AG04450 (cell line): ENCODE data around the gene PPT2. TPM values are rescaled to one million over a fixed set of nuclear protein-coding genes. Genes with fewer than 3 reads are reported as not detected.

Experiments
- CTCF ChIA-PET: fragments of 300-600, 350-600 bp; formaldehyde crosslinking; extraction: SDS; loops from one replicate; lab custom pipeline; 2022; ENCODE audit warnings: antibody characterized with exemption, inconsistent platforms; lab: Charles Lee
- POLR2A ChIA-PET: fragments of 350-600 bp; formaldehyde crosslinking; extraction: SDS; loops from one replicate; lab custom pipeline; 2021; ENCODE audit warnings: antibody characterized with exemption, inconsistent platforms; lab: Yijun Ruan, JAX
- DNase-seq: peaks from one replicate; pipeline ENCODE4 v3.0.0-alpha.2; 2011; ENCODE audit warnings: low read depth, low spot score
- H3K27ac ChIP-seq: one replicate; pipeline ENCODE4 v1.5.1; 2012; ENCODE audit warnings: low read depth, low read length, control low read depth
- H3K27me3 ChIP-seq: one replicate; pipeline ENCODE4 v1.6.0; 2012; ENCODE audit warnings: low read length; ENCODE audit not compliant: control insufficient read depth, insufficient read depth
- H3K4me3 ChIP-seq: 2 replicates; pipeline ENCODE4 v1.5.1; 2011; ENCODE audit warnings: mild to moderate bottlenecking, low read depth, low read length, control low read depth
- H3K9me3 ChIP-seq: 2 replicates; pipeline ENCODE4 v1.5.1; 2012; ENCODE audit warnings: low read length; ENCODE audit not compliant: control insufficient read depth, insufficient read depth
- polyA plus RNA-seq: library from polyadenylated mRNA; depleted of rRNA; stranded (reverse); fragments of >200 nt; gene quantifications from 2 replicates; pipeline ENCODE4 v1.2.3, GENCODE V29; 2011
- TF ChIP-seq, protein P1 (sequence below): IDR thresholded peaks from 2 replicates; pipeline ENCODE4 v1.5.1; 2011; ENCODE audit warnings: low read depth, low read length, control low read depth, inconsistent platforms

PPT2 gene
- polyA plus RNA-seq, 1 experiment: 12.6 TPM

- ChIA-PET POLR2A (no interaction called here), CTCF (interaction anchor here (1.5 kb wide), 1 partner anchor 32 kb away, joined by 4 read pairs; no protein-coding TSS in a partner anchor)
- TF ChIP-seq, protein P1, sequence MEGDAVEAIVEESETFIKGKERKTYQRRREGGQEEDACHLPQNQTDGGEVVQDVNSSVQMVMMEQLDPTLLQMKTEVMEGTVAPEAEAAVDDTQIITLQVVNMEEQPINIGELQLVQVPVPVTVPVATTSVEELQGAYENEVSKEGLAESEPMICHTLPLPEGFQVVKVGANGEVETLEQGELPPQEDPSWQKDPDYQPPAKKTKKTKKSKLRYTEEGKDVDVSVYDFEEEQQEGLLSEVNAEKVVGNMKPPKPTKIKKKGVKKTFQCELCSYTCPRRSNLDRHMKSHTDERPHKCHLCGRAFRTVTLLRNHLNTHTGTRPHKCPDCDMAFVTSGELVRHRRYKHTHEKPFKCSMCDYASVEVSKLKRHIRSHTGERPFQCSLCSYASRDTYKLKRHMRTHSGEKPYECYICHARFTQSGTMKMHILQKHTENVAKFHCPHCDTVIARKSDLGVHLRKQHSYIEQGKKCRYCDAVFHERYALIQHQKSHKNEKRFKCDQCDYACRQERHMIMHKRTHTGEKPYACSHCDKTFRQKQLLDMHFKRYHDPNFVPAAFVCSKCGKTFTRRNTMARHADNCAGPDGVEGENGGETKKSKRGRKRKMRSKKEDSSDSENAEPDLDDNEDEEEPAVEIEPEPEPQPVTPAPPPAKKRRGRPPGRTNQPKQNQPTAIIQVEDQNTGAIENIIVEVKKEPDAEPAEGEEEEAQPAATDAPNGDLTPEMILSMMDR: no peak
- DNase-seq: no peak
- Histone ChIP-seq H3K27ac (no peak overlapping the region), H3K27me3 (no peaks in the 10 kb centered on the region), H3K9me3 (no peaks in the 10 kb centered on the region), H3K4me3 (no peak overlapping the region)
Observed at GRCh38 chr6:32163559-32164258, 9.8 kb downstream of the PPT2 start.

DNA sequence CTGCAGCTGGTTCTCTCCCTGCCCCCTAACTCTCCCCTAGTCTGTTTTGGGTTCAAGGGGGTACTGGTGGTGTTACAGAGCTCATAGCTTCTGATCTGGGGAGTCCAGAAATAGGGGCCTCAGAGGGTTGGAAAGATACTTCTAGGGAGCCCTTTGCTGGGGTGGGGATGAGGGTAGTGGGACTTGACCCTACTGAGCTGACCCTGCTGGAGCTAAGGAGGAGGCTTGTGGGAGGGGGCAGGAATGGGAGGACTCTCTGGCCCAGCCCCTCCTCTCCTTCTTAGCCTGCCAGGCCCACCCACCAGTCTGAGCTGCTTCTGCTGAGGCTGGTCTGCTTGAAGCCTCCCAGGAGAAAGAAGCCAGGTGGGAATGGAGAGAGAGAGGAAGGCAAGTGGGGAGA, 10.4 kb downstream of the PPT2 start, which contains the start of gene EGFL8:
Gene EGFL8, plus strand, starts transcription at position 301 of the 400 bp plus-strand sequence. CDS start 1,571 bp downstream, outside the sequence.
- DNase-seq: no peak
- CTCF ChIA-PET: interaction anchor here (1.5 kb wide), 1 partner anchor 31 kb away, joined by 4 read pairs; no protein-coding TSS in a partner anchor
- Histone ChIP-seq H3K9me3 (no peaks in the 10 kb centered on the region), H3K27ac (no peak within 1 kb of the TSS), H3K4me3 (no peak within 1 kb of the TSS), H3K27me3 (no peaks in the 10 kb centered on the region)
- TF ChIP-seq, protein P1: no peak
- POLR2A ChIA-PET: no interaction called here

GRCh38 chr6:32166411-32167061, 12.6 kb downstream of the PPT2 start:
- TF ChIP-seq, protein P1: no peak
- Histone ChIP-seq H3K27me3 (no peaks in the 10 kb centered on the region), H3K27ac (no peak overlapping the region), H3K9me3 (no peaks in the 10 kb centered on the region), H3K4me3 (no peak overlapping the region)
- ChIA-PET POLR2A (no interaction called here), CTCF (no interaction called here)
- no peak for DNase-seq

DNA sequence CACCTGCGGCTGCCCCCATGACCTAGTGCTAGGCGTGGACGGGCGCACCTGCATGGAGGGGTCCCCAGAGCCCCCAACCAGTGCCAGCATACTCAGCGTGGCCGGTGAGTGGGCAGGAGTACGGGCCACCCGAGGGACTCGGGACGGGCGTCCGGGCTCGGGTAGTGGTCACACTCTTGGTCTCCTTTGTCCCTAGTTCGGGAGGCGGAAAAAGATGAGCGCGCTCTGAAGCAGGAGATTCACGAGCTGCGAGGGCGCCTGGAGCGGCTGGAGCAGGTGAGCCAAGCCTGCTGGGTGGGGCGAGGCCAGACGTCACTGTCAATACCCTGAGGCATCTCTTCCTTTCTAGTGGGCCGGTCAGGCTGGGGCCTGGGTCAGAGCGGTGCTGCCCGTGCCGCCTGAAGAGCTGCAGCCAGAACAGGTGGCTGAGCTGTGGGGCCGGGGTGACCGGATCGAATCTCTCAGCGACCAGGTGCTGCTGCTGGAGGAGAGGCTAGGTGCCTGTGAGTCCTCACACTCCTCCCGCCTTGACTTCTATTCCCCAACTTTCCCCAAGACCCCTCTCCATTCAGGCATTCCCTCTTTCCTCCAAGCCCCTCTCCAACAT, 13.3 kb downstream of the PPT2 start:
- DNase-seq: no peak
- Histone ChIP-seq H3K27ac (no peak overlapping the region), H3K9me3 (no peaks in the 10 kb centered on the region), H3K27me3 (no peaks in the 10 kb centered on the region), H3K4me3 (no peak overlapping the region)
- POLR2A ChIA-PET: no interaction called here
- TF ChIP-seq, protein P1: no peak
- CTCF ChIA-PET: no interaction called here
